Measurements from ENCODE around the gene SPIRE1.
A peak's percentile ranks its signal among the peaks of the same experiment; 100 is the strongest.

SPIRE1 gene

DNA sequence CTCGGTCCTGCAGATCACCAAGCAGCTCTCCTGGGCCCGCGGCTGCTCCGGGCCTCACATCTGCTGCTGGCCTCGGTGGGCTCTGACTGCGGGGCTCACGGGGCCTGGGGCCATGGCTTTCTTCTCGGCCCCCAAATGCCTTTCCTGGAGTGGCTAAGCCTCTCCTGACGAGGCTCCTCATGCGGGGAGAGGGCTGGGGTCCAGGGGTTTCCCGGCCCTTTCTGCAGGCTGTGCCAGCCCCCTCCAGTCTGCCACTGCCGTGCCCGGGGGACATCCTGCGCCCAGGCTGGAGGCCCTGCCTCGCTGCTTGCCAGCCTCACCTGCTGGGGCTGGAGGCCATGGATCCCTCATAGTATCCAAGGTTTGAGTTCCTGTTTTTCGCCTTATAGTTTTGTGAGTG lies 226.3 kb downstream of the SPIRE1 start:
- DNase-seq (ENCODE audit: low read depth) = no peak
- TF ChIP-seq, protein P1, sequence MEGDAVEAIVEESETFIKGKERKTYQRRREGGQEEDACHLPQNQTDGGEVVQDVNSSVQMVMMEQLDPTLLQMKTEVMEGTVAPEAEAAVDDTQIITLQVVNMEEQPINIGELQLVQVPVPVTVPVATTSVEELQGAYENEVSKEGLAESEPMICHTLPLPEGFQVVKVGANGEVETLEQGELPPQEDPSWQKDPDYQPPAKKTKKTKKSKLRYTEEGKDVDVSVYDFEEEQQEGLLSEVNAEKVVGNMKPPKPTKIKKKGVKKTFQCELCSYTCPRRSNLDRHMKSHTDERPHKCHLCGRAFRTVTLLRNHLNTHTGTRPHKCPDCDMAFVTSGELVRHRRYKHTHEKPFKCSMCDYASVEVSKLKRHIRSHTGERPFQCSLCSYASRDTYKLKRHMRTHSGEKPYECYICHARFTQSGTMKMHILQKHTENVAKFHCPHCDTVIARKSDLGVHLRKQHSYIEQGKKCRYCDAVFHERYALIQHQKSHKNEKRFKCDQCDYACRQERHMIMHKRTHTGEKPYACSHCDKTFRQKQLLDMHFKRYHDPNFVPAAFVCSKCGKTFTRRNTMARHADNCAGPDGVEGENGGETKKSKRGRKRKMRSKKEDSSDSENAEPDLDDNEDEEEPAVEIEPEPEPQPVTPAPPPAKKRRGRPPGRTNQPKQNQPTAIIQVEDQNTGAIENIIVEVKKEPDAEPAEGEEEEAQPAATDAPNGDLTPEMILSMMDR (IDR thresholded peaks at IDR 0.05; ENCODE audit: low read depth, low read length) = no peak
- TF ChIP-seq MAX (IDR thresholded peaks at IDR 0.05; ENCODE audit: low read depth, low read length) = no peak
- TF ChIP-seq POLR2A (IDR thresholded peaks at IDR 0.05; ENCODE audit: extremely low read depth, insufficient read length) = no peak
- TF ChIP-seq MYC (IDR thresholded peaks at IDR 0.05; ENCODE audit: low read depth, low read length) = no peak
- no peak overlapping the region for H3K4me3 ChIP-seq (ENCODE audit: low read depth, low read length)

DNA sequence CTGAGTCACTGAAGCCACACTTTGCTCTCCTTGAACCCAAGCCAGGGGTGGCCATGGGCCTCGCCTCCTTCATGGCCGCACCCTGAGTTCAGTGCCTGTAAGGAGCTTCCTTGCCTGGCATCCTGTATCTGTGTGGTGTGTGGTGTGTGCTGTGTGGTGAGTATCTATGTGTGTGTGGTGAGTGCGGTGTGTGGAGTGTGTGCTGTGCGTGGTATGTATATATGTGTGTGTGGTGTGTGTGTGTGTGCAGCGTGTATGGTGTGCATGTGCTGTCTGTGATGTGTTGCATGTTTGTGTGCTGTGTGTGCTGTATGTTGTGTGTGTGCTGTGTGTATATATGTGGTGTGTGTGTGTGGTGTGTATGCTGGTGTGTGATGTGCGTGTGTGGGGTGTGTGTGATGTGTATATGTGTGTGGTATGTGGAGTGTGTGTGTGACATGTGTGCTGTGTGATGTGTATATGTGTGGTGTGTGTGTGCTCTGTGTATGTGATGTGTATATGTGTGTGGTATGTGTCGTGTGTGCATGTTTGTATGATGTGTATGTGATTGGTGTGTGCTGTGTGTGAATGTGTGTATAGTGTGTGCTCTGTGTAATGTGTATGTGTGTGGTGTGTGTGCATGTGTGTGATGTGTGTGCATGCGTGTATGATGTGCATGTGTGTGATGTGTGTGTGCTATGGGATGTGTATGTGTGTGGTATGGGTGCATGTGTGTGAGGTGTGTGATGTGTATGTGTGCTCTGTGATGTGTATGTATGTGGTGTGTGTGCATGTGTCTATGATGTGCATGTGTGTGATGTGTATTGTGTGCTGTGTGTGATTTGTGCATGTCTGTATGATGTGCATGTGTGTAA lies 227.5 kb downstream of the SPIRE1 start:
- TF ChIP-seq MAX (IDR thresholded peaks at IDR 0.05; ENCODE audit: low read depth, low read length) (no peak), MYC (IDR thresholded peaks at IDR 0.05; ENCODE audit: low read depth, low read length) (no peak), POLR2A (IDR thresholded peaks at IDR 0.05; ENCODE audit: extremely low read depth, insufficient read length) (no peak)
- TF ChIP-seq, protein P1 (IDR thresholded peaks at IDR 0.05; ENCODE audit: low read depth, low read length) = no peak
- no peak for DNase-seq (ENCODE audit: low read depth)
- no peak overlapping the region for H3K4me3 ChIP-seq (ENCODE audit: low read depth, low read length)

GRCh38 chr18:12429556-12429955 lies 228.4 kb downstream of the SPIRE1 start:
- TF ChIP-seq MYC (IDR thresholded peaks at IDR 0.05; ENCODE audit: low read depth, low read length) (no peak), POLR2A (IDR thresholded peaks at IDR 0.05; ENCODE audit: extremely low read depth, insufficient read length) (no peak), MAX (IDR thresholded peaks at IDR 0.05; ENCODE audit: low read depth, low read length) (no peak)
- TF ChIP-seq, protein P1 (IDR thresholded peaks at IDR 0.05; ENCODE audit: low read depth, low read length) = no peak
- no peak for DNase-seq (ENCODE audit: low read depth)
- no peak overlapping the region for H3K4me3 ChIP-seq (ENCODE audit: low read depth, low read length)

DNA sequence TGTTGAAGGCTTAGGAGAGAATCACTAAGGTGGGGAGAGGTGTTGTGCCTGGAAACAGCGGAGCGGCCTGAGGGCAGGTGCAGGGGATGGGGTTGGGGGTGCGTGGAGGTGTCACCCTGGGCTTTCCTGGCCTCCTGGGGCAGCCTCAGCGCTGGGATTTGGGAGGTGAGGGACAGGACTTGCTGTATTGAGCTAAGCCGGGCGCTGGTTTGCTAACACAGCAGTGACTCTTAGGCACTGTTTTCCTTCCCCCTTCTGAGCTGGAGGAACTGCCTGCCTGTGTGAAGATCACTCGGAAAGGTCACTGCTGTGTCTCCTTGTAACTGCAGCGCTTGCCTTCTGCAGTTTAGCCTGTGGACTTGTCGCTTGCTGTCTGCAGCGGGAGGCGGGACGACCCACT lies 229.0 kb downstream of the SPIRE1 start:
- no peak overlapping the region for H3K4me3 ChIP-seq (ENCODE audit: low read depth, low read length)
- no peak for DNase-seq (ENCODE audit: low read depth)
- TF ChIP-seq MAX (IDR thresholded peaks at IDR 0.05; ENCODE audit: low read depth, low read length) = no peak
- no peak for TF ChIP-seq POLR2A (IDR thresholded peaks at IDR 0.05; ENCODE audit: extremely low read depth, insufficient read length)
- TF ChIP-seq, protein P1 (IDR thresholded peaks at IDR 0.05; ENCODE audit: low read depth, low read length) = no peak
- TF ChIP-seq MYC (IDR thresholded peaks at IDR 0.05; ENCODE audit: low read depth, low read length) = no peak

DNA sequence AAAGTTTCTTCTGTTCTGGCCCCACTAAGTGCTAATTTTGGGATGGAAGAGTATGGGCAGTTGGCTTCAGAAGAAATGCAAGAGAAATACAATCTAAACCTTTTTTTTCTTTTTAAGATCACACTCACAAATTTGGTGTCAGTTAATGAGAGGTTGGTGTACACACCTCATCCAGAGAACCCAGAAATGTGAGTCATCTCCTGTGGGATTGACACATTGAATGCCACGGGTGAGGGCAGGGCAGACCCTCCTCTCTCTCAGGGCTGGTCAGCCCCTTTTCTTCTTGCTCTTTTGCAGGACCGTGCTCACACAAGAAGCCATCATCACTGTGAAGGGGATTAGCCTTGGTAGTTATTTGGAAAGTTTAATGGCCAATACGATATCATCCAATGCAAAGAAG lies 231.0 kb downstream of the SPIRE1 start:
- no peak overlapping the region for H3K4me3 ChIP-seq (ENCODE audit: low read depth, low read length)
- TF ChIP-seq MAX (IDR thresholded peaks at IDR 0.05; ENCODE audit: low read depth, low read length) (no peak), POLR2A (IDR thresholded peaks at IDR 0.05; ENCODE audit: extremely low read depth, insufficient read length) (no peak), MYC (IDR thresholded peaks at IDR 0.05; ENCODE audit: low read depth, low read length) (no peak)
- TF ChIP-seq, protein P1 (IDR thresholded peaks at IDR 0.05; ENCODE audit: low read depth, low read length) = no peak
- DNase-seq (ENCODE audit: low read depth) = peak; percentile 24

Measured in NB4 (cell line).